GM13977 (cell line): Measurements from ENCODE around the gene CCDC187.
"Not testable (repeated sequence)": the region's sequence is repeated elsewhere in the genome, so short reads cannot be mapped to it uniquely, and the experiment has no call there.

Experiments used
- DNase-seq: peaks from one replicate; pipeline ENCODE4 v3.0.0; 2012; ENCODE audit warnings: low spot score
- CTCF ChIP-seq: IDR thresholded peaks from 2 replicates; pipeline ENCODE4 v1.5.1; 2012; ENCODE audit warnings: mild to moderate bottlenecking, control low read depth; ENCODE audit not compliant: insufficient read depth; ENCODE audit errors: extremely low read depth, missing control alignments
- in situ Hi-C: fragments of 300-500 bp; cut with MboI; formaldehyde crosslinking; loops from one replicate; pipeline ENCODE4 v1.12.0; 2022; ENCODE audit warnings: low sequenced_read_pairs, low pct_unique_long_range_greater_than_20kb, mixed read lengths, inconsistent platforms; ENCODE audit not compliant: unreplicated experiment

Gene CCDC187

DNA sequence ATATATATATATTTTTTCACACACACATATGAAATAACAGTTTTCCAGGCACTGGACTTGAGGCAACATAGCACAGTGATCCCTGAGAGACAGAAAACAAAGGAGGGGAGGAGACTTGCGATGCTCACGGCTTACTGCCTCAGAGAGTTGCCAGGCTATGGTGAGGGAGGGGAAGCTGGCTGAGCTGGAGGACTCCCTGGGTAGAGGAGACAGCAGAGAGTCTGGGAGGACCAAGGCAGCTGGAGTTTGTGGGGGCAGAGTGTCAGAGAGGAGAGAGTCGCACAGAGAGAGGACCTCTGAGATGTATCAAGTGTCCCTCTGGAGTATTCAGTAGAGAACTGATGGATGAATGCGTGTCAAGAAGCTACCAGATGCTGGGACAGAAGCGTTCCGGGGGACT lies 35.2 kb downstream of the CCDC187 start:
- DNase-seq: no peak
- in situ Hi-C loops: no loop called here
- TF ChIP-seq CTCF: no peak

DNA sequence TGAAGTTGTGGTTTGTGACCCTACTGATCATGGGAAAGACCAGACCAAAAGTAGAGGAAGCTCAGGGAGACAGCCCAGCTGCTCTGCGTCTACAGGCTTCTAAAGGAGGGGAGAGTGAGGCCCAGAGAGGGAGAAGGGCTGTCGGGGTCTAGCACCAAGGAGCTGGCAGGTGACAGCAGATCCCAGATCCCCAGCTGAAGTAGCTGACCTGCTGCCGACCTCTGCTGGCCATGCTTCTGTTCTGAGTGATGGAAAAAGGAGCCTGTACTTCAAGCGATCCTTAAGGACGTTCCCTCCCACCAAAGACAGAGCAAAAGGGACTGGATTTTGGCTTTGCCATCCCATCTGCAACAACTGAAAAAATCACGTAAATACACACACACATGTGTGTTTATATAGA lies 35.6 kb downstream of the CCDC187 start:
- in situ Hi-C loops: no loop called here

GRCh38 chr9:136267261-136268111 lies 36.4 kb downstream of the CCDC187 start:
- peak; percentile 57 for TF ChIP-seq CTCF
- in situ Hi-C loops: no loop called here
- DNase-seq: peak; percentile 99

More for the DNA sequence above, 35.6 kb downstream of the CCDC187 start:
- no peak for DNase-seq
- no peak for TF ChIP-seq CTCF

DNA sequence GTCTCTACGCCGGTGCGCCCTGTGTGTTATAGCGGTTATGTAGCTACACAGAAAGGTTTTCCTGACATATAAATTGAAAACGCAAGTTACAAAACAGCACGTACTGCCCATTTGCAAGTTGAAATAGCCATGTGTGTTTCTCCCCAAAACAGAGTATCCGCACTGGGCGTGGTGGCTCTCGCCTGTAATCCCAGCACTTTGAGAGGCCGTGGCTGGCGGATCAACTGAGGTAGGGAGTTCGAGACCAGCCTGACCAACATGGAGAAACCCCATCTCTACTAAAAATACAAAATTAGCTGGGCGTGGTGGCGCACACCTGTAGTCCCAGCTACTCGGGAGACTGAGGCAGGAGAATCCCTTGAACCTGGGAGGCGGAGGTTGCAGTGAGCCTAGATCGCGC lies 37.3 kb downstream of the CCDC187 start:
- in situ Hi-C loops: not testable (repeated sequence)

DNA sequence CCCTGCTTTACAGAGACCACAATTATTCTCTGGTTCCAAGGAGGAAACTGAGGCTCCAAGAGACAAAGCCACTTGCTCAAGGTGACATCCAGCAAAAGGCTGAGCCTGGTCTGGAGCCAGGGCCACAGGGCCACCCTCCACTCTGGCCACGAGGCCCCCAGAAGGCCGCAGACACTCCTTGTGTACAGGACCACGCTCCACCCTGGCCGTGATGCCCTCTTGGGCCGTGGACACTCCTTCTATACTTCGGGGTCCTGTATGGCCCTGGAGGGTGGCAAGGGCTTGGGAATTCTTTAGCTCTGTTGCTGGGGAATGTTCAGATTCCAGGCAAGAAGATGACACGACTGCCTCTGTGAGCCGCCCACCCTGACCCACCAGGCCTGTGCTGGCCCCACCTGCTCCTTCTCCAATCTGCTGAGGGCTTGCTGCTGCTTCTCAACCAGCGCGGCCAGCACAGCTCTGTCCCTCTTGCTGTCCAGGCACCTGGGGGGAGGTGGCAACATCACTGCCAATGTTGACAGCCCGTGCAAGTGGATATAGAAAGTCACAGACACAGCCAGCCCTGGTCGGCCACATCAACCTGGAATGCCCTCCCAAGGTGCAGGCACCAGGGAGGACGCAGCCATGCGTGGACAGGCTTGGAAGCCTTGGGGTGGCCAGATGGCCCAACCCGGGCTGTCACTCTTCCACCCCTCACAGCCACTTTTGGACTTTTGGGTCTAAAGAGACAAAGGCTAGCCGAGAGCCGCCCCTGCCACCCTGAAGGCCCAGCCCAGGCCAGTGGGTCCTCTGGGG lies 38.1 kb downstream of the CCDC187 start:
- in situ Hi-C loops: no loop called here
- TF ChIP-seq CTCF: no peak
- DNase-seq: no peak

More for the DNA sequence above, 37.3 kb downstream of the CCDC187 start:
- not testable (repeated sequence) for DNase-seq

DNA sequence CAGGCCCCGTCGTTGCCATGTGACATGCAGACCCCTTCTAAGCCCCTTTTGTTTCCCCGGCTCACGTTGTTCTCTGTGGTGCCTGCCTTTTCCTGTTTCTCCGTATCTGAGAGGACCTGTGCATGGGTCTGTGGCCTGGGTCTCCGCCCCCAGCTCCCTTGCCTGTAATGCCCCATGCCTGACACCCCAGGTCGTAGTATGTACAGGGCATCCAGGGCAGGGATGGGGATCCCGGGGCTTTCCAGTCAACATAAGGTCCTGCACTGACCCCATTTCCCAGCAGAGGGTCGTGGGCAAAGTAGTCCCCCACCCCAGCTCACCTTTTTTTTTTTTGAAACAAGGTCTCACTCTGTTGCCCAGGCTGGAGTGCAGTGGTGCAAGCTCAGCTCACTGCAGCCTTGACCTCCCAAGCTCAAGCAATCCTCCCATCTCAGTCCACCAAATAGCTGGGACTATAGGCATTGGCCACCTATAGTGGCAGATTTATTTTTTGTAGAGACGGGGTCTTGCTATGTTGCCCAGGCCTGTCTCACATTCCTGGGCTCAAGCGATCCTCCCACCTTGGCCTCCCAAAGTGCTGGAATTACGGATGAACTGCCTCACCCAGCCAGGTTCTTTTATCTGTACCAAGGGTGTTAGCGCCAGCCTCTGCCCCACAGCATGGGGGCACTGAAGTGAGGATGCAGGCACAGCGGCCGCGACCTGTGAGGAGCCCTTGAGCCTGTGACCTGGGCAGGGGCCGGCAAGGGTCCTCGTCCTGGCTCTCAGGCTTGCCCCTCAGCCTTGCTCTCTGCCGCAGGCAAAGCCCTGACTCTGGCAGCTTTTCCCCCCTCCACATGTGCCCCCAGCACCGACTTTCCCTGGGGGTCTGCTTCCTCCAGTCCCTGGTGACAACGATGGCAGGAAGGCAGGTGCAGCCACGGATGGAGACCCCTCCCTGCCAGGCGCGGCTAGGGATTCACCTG lies 39.2 kb downstream of the CCDC187 start:
- in situ Hi-C loops: no loop called here
- no peak for TF ChIP-seq CTCF
- no peak for DNase-seq
